Liver (tissue), 10 donors: ENCODE results near the gene FYCO1. TPM values are rescaled to one million over a fixed set of nuclear protein-coding genes. Genes with fewer than 3 reads are reported as not detected.

Source experiments
- DNase-seq: peaks from one replicate; pipeline ENCODE4 v3.0.0-alpha.2; 2017; ENCODE audit warnings: low spot score
- H3K27ac ChIP-seq, 2 donors: one replicate each; pipeline ENCODE4 v1.7.0; 2013; ENCODE audit warnings: inconsistent platforms in 2 of 2, low read length in 2 of 2, control low read depth in 1 of 2, low read depth in 1 of 2, mild to moderate bottlenecking in 1 of 2
- H3K27me3 ChIP-seq, 4 donors: one replicate each; pipeline versions ENCODE4 v1.6.1 to v1.7.0; 2013; ENCODE audit warnings: low read length in 3 of 4, inconsistent platforms in 1 of 4, mild to moderate bottlenecking in 1 of 4, moderate library complexity in 1 of 4; ENCODE audit not compliant: control insufficient read depth in 4 of 4, insufficient read depth in 4 of 4
- H3K36me3 ChIP-seq, 4 donors: one replicate each; pipeline versions ENCODE4 v1.6.1 to v1.7.0; 2013; ENCODE audit warnings: low read length in 3 of 4, mild to moderate bottlenecking in 3 of 4, low read depth in 1 of 4, moderate library complexity in 1 of 4; ENCODE audit not compliant: control insufficient read depth in 4 of 4, insufficient read depth in 3 of 4
- H3K4me1 ChIP-seq, 4 donors: one replicate each; pipeline versions ENCODE4 v1.6.1 to v1.7.0; 2013; ENCODE audit warnings: low read length in 3 of 4, mild to moderate bottlenecking in 3 of 4, moderate library complexity in 1 of 4; ENCODE audit not compliant: control insufficient read depth in 4 of 4, insufficient read depth in 4 of 4
- H3K4me3 ChIP-seq, 3 donors: one replicate each; pipeline versions ENCODE4 v1.6.1 to v1.7.0; 2013; ENCODE audit warnings: low read length in 3 of 3, control low read depth in 1 of 3, low read depth in 1 of 3, mild to moderate bottlenecking in 1 of 3
- H3K9ac ChIP-seq, 2 donors: one replicate each; pipeline ENCODE4 v1.7.0; 2013; ENCODE audit warnings: low read length in 2 of 2, mild to moderate bottlenecking in 2 of 2, moderate library complexity in 2 of 2, control low read depth in 1 of 2, low read depth in 1 of 2
- H3K9me3 ChIP-seq, 4 donors: one replicate each; pipeline versions ENCODE4 v1.6.1 to v1.7.0; 2013; ENCODE audit warnings: low read length in 3 of 4; ENCODE audit not compliant: control insufficient read depth in 4 of 4
- EGR1 ChIP-seq, 2 donors: IDR thresholded peaks; 2 replicates each; pipeline ENCODE4 v1.6.1; 2016 to 2018; ENCODE audit warnings: antibody characterized with exemption in 2 of 2, low read depth in 2 of 2
- FOXA1 ChIP-seq: IDR thresholded peaks from 2 replicates; pipeline ENCODE4 v1.6.1; 2016; ENCODE audit warnings: antibody characterized with exemption
- FOXA2 ChIP-seq: IDR thresholded peaks from 2 replicates; pipeline ENCODE4 v1.6.1; 2016; ENCODE audit warnings: antibody characterized with exemption
- RXRA ChIP-seq, 2 donors: IDR thresholded peaks; 2 replicates each; pipeline ENCODE4 v1.6.1; 2017 to 2018; ENCODE audit warnings: antibody characterized with exemption in 2 of 2, mild to moderate bottlenecking in 1 of 2
- YY1 ChIP-seq: IDR thresholded peaks from 2 replicates; pipeline ENCODE4 v1.6.1; 2016; ENCODE audit warnings: antibody characterized with exemption, mild to moderate bottlenecking
- ZBTB33 ChIP-seq: IDR thresholded peaks from 2 replicates; pipeline ENCODE4 v1.6.1; 2016; ENCODE audit warnings: antibody characterized with exemption
- WGBS: extraction: QIAGEN DNeasy Blood & Tissue Kit; methylation state at CpG from one replicate; pipeline ENCODE4 v1.1.7; 2013; 5-methylcytosine and 5-hydroxymethylcytosine counted together
- polyA plus RNA-seq, 2 donors: library from polyadenylated mRNA; stranded (reverse) in 1 of 2; unstranded in 1 of 2; fragments of 200-250 nt in 1 of 2; fragments of >200 nt in 1 of 2; fragmentation: Nextera tagmentation in 1 of 2; extraction: Ambion mirVana in 1 of 2; gene quantifications; one replicate each; pipeline versions ENCODE4 v1.2.1 to v1.2.3, GENCODE V29; 2013 to 2015
- small RNA-seq: library from RNA; depleted of rRNA; stranded (forward); fragments of <200 nt; gene quantifications from one replicate; pipeline ENCODE3, GENCODE V24; 2014
- total RNA-seq, 2 donors: library from RNA; depleted of rRNA; stranded (reverse); fragments of >200 nt; gene quantifications; one replicate each; pipeline ENCODE4 v1.2.3, GENCODE V29; 2014
- donor health status: healthy.
- donor health status: healthy.
- donor health status: healthy.
- donor health status: healthy.
- donor health status: healthy.

FYCO1 gene
- total and polyA plus RNA-seq, 4 donors, result 3.0 to 17.1 (median 10.2) TPM

- peaks cover 0 to 2% (median 0%) of the 10 kb centered on the region in 4 donors for H3K9me3 ChIP-seq
- no peaks in the 10 kb centered on the region for H3K4me1 ChIP-seq
- DNase-seq, result no peak
- WGBS, result 94% methylated on average over 2 of the region's 2 CpGs
- no peaks in the 10 kb centered on the region for H3K36me3 ChIP-seq
- H3K27ac ChIP-seq, result no peak overlapping the region
- TF ChIP-seq YY1, result no peak
- TF ChIP-seq FOXA2, result no peak
- no peak for TF ChIP-seq RXRA (IDR thresholded peaks at IDR 0.05)
- no peak for TF ChIP-seq FOXA1
- no peak for TF ChIP-seq ZBTB33
- no peak for TF ChIP-seq EGR1 (IDR thresholded peaks at IDR 0.05; ENCODE audit: low read depth in 2 of 2)
- no peaks in the 10 kb centered on the region for H3K27me3 ChIP-seq
- H3K4me3 ChIP-seq, result no peak overlapping the region
- no peak overlapping the region for H3K9ac ChIP-seq
These were observed 127.4 kb downstream of the FYCO1 start for GRCh38 chr3:45868213-45868612.

Small RNA genes within 50 kb of the gene (small RNA-seq; reads per million reads assigned to genes)
- gene RF00019, result not detected

Other genes starting within 250 kb of the FYCO1 start
- under 1 TPM in 1 of 2 donors, not detected in 1; 0.08 TPM for gene SLC6A20, start 199.3 kb downstream of the FYCO1 start, total RNA-seq
- gene SLC6A20, start 199.3 kb downstream of the FYCO1 start, polyA plus RNA-seq, result under 1 TPM; 0.10 to 0.16 TPM
- gene LZTFL1, start 153.7 kb downstream of the FYCO1 start, total RNA-seq, result 10 to 100 TPM in 1 of 2 donors, 1 to 10 TPM in 1; 5.2 to 11.8 TPM
- gene LZTFL1, start 153.7 kb downstream of the FYCO1 start, polyA plus RNA-seq, result 1 to 10 TPM; 3.4 to 6.2 TPM
- gene CCR9, start 109.3 kb downstream of the FYCO1 start, total RNA-seq, result under 1 TPM in 1 of 2 donors, not detected in 1; 0.28 TPM
- gene CCR9, start 109.3 kb downstream of the FYCO1 start, polyA plus RNA-seq, result not detected
- gene CXCR6, start 52.4 kb downstream of the FYCO1 start, total RNA-seq, result 1 to 10 TPM in 1 of 2 donors, under 1 TPM in 1; 0.75 to 2.9 TPM
- 1 to 10 TPM in 1 of 2 donors, under 1 TPM in 1; 0.60 to 1.2 TPM for gene CXCR6, start 52.4 kb downstream of the FYCO1 start, polyA plus RNA-seq
- under 1 TPM in 1 of 2 donors, not detected in 1; under 0.01 TPM for gene XCR1, start 31.7 kb upstream of the FYCO1 start, total RNA-seq
- under 1 TPM; 0.03 to 0.08 TPM for gene XCR1, start 31.7 kb upstream of the FYCO1 start, polyA plus RNA-seq
- 10 to 100 TPM in 1 of 2 donors, 1 to 10 TPM in 1; 5.9 to 10.7 TPM for gene CCR1, start 212.5 kb upstream of the FYCO1 start, total RNA-seq
- 1 to 10 TPM; 1.4 to 4.4 TPM for gene CCR1, start 212.5 kb upstream of the FYCO1 start, polyA plus RNA-seq
- gene CCR3, start 246.6 kb upstream of the FYCO1 start, total RNA-seq, result under 1 TPM in 1 of 2 donors, not detected in 1; 0.05 TPM
- under 1 TPM in 1 of 2 donors, not detected in 1; 0.13 TPM for gene CCR3, start 246.6 kb upstream of the FYCO1 start, polyA plus RNA-seq